ENCODE measurements around the gene INO80D.

DNA sequence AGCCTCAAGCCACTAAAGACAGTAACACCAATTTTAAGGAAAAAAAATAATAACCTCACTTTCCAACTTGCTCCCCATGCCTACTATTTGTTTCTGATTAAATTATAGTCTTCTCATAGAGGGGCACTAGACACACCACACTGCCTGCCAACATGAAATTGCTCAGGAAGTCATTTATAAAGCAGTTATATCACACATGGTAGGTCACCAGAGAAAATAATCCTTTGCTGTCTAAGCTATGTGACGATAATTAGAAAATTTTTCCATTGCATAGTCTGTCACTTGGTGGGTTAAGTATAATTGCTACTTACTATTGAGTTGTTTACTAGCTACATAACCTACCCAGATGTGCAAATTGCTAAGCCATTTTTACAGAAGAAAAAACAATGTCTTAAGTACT lies 85.2 kb downstream of the INO80D start:
- TF ChIP-seq EZH2 (IDR thresholded peaks at IDR 0.05), result no peak
- no peak for TF ChIP-seq POLR2AphosphoS5 (IDR thresholded peaks at IDR 0.05; ENCODE audit: borderline replicate concordance, low read depth, low read length)
- no peak for TF ChIP-seq FOXP2 (optimal IDR thresholded peaks at IDR 0.05; ENCODE audit: control extremely low read depth, extremely low read length, insufficient read depth)

Data from SK-N-MC (cell line).